Endothelial cell (in vitro differentiated cells): ENCODE measurements around the gene PTPRM. TPM values are rescaled to one million over a fixed set of nuclear protein-coding genes. Genes with fewer than 3 reads are reported as not detected.

Source experiments
- DNase-seq: peaks from one replicate; pipeline ENCODE4 v3.0.0; 2021; ENCODE audit warnings: low spot score
- H3K27ac Mint-ChIP-seq: one replicate; pipeline ENCODE4 v1.8.0; 2021; ENCODE audit warnings: mixed read lengths, inconsistent platforms; ENCODE audit not compliant: unreplicated experiment
- H3K27me3 Mint-ChIP-seq: one replicate; pipeline ENCODE4 v1.8.0; 2021; ENCODE audit warnings: mild to moderate bottlenecking, moderate library complexity, mixed read lengths, inconsistent platforms; ENCODE audit not compliant: unreplicated experiment
- H3K36me3 Mint-ChIP-seq: one replicate; pipeline ENCODE4 v1.8.0; 2021; ENCODE audit warnings: mild to moderate bottlenecking, low read depth, mixed read lengths, inconsistent platforms; ENCODE audit not compliant: unreplicated experiment
- H3K4me1 Mint-ChIP-seq: one replicate; pipeline ENCODE4 v1.8.0; 2021; ENCODE audit warnings: mild to moderate bottlenecking, mixed read lengths, inconsistent platforms; ENCODE audit not compliant: unreplicated experiment
- H3K4me3 Mint-ChIP-seq: one replicate; pipeline ENCODE4 v1.8.0; 2021; ENCODE audit warnings: mild to moderate bottlenecking, mixed read lengths, inconsistent platforms; ENCODE audit not compliant: unreplicated experiment
- H3K9me3 Mint-ChIP-seq: one replicate; pipeline ENCODE4 v1.8.0; 2021; ENCODE audit warnings: mixed read lengths, inconsistent platforms; ENCODE audit not compliant: unreplicated experiment
- total RNA-seq: library from RNA; stranded (reverse); fragmentation: NEBNext Ultra II Directional; extraction: Animal tissue kit (Norgen Biotek cat#: 25700); gene quantifications from one replicate; pipeline ENCODE4 v1.2.1, GENCODE V29; 2021; ENCODE audit not compliant: unreplicated experiment
- TF ChIP-seq, protein P1 (sequence below): fragments of 200-600 bp; sonication (generic); IDR thresholded peaks from one replicate; pipeline ENCODE4 v1.5.0; 2021; ENCODE audit warnings: antibody characterized with exemption; ENCODE audit not compliant: unreplicated experiment

The PTPRM gene
- total RNA-seq, 1 donor from 2014 or later: 284 TPM

DNA sequence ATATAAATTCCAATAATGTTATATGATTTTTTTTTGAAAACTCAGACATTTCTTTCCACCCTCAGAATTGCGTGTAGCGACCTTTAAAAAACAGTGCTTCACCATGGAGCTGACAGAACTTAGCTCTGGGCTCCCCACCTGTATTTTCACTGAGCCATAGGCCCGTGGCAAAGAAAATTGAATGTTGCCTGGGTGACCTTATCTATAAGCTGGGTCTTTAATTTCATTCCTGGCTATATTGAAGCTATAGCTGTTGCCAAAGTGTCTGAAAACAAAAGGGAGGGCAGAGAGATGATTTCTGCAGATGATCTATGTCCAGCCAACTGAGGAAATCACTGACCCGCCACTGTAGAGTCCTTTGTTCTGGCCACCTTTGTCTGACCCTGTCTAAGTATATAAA, 411.7 kb downstream of the PTPRM start:
- TF ChIP-seq, protein P1, sequence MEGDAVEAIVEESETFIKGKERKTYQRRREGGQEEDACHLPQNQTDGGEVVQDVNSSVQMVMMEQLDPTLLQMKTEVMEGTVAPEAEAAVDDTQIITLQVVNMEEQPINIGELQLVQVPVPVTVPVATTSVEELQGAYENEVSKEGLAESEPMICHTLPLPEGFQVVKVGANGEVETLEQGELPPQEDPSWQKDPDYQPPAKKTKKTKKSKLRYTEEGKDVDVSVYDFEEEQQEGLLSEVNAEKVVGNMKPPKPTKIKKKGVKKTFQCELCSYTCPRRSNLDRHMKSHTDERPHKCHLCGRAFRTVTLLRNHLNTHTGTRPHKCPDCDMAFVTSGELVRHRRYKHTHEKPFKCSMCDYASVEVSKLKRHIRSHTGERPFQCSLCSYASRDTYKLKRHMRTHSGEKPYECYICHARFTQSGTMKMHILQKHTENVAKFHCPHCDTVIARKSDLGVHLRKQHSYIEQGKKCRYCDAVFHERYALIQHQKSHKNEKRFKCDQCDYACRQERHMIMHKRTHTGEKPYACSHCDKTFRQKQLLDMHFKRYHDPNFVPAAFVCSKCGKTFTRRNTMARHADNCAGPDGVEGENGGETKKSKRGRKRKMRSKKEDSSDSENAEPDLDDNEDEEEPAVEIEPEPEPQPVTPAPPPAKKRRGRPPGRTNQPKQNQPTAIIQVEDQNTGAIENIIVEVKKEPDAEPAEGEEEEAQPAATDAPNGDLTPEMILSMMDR: no peak
- Mint-ChIP-seq H3K4me1 (peaks cover 9% of the 10 kb centered on the region), H3K36me3 (peaks cover 12% of the 10 kb centered on the region), H3K27ac (no peak overlapping the region), H3K9me3 (no peaks in the 10 kb centered on the region), H3K27me3 (peaks cover 6% of the 10 kb centered on the region), H3K4me3 (no peak overlapping the region)
- no peak for DNase-seq

DNA sequence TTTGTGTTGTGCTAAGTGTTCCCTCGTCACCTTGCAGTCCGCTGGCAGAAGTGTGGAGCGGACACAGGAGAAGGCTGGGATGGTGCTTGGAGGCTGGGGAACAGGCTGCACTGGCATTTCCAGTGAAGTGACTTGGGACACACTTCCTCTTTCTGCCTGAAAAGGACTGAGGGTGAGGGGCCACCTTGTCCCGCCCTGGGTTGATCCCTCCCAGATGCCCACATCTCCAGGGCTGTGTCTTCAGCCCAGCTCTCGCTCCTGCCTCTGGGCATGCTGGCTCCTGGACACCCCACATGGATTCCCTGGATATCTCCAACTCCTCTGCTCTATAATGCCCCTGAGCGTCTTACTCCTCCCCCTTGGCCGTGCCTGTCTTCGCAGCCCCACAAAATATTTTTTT, 412.6 kb downstream of the PTPRM start:
- Mint-ChIP-seq H3K4me1 (peaks cover 13% of the 10 kb centered on the region), H3K27ac (no peak overlapping the region), H3K36me3 (peaks cover 12% of the 10 kb centered on the region), H3K4me3 (no peak overlapping the region), H3K27me3 (peaks cover 6% of the 10 kb centered on the region), H3K9me3 (no peaks in the 10 kb centered on the region)
- no peak for DNase-seq
- TF ChIP-seq, protein P1: no peak

DNA sequence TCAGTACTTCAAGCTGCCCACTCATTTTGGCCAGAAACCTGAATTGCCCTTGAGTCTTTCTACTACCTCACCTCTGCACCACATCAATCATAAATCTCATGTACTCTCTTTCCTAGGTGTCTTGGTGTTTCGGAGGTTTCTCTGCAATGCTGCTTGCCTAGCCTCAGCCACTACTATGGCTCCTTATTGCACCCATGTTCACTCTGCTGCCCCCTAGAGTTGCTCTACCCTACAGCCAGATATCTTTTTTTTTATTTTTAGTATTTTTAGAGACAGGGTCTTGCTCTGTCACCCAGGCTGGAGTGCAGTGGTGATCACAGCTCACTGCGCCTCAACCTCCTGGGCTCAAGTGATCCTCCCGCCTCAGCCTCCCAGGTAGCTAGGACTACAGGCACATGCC, 413.0 kb downstream of the PTPRM start:
- no peak overlapping the region for H3K27ac Mint-ChIP-seq
- H3K9me3 Mint-ChIP-seq: no peaks in the 10 kb centered on the region
- peaks cover 6% of the 10 kb centered on the region for H3K27me3 Mint-ChIP-seq
- peaks cover 12% of the 10 kb centered on the region for H3K36me3 Mint-ChIP-seq
- TF ChIP-seq, protein P1: peak; percentile 39
- DNase-seq: peak; percentile 21
- H3K4me1 Mint-ChIP-seq: peaks cover 13% of the 10 kb centered on the region
- H3K4me3 Mint-ChIP-seq: no peak overlapping the region

DNA sequence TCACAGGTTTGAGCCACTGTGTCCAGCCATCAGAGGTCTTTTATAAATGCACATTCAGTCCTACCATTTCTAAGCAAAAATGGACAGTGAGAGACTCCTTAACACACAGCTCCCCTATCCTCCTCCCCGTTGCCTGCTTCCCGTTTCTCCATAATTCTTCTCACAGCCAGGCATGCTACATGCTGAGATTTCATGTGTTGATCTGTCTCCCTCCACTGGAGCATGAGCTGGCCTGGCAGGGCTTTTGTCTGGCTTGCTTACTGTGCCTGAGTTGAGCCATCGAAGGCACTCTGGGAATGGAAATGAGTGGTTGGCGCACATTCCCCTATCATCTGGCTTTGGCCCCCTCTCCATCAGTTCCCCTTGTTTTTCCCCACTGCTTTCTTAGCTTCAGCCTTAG, 413.5 kb downstream of the PTPRM start:
- Mint-ChIP-seq H3K9me3 (no peaks in the 10 kb centered on the region), H3K27me3 (peaks cover 6% of the 10 kb centered on the region), H3K27ac (no peak overlapping the region), H3K4me3 (peak overlapping the region; percentile 66), H3K36me3 (peaks cover 12% of the 10 kb centered on the region), H3K4me1 (peaks cover 13% of the 10 kb centered on the region)
- TF ChIP-seq, protein P1: no peak
- DNase-seq: no peak

DNA sequence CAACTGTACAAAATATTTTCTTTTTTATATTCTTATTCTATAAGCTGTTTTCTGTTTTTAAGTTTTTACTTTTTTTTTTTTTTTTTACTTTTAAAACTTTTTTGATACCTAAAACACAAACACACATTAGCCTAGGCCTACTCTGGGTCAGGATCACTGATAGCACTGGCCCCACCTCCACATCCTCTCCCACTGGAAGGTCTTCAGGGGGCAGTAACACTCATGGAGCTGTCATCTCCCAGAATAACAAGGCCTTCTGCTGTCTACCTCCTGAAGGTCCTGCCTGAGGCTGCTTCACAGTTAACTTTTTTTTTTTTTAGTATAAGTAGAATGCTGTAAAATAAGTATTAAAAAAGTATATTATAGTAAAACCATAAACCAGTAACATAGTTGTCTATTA, 415.1 kb downstream of the PTPRM start:
- Mint-ChIP-seq H3K36me3 (peaks cover 12% of the 10 kb centered on the region), H3K4me3 (no peak overlapping the region), H3K27me3 (peaks cover 6% of the 10 kb centered on the region), H3K9me3 (no peaks in the 10 kb centered on the region), H3K4me1 (peaks cover 13% of the 10 kb centered on the region), H3K27ac (no peak overlapping the region)
- DNase-seq: no peak
- TF ChIP-seq, protein P1: no peak
